ENCODE results near the gene ZNF276. TPM values are rescaled to one million over a fixed set of nuclear protein-coding genes. Genes with fewer than 3 reads are reported as not detected.

ZNF276 gene
- total and polyA plus RNA-seq, 2 of the 8 experiments (the other 6 are each of a cell fraction or from before 2014, with no cell fraction given) = 6.4 to 9.3 TPM

- TF ChIP-seq EP300 (IDR thresholded peaks at IDR 0.05; ENCODE audit: borderline replicate concordance in 1 of 2, low read depth in 2 of 2, low read length in 2 of 2) (no peak), ASH2L (IDR thresholded peaks at IDR 0.05; ENCODE audit: low read length) (peak; percentile 4), JUN (IDR thresholded peaks at IDR 0.05; ENCODE audit: low read depth, low read length) (no peak), HDAC2 (IDR thresholded peaks at IDR 0.05; ENCODE audit: borderline replicate concordance in 1 of 2, low read depth in 2 of 2, low read length in 2 of 2) (0 out of 4 replicates have a peak, but pooled peaks of 1 of the 2 experiments have one; percentile 10)
Measured at GRCh38 chr16:89722392-89723278, 1.3 kb downstream of the ZNF276 start (continued).

All from H1 (cell line).